ENCODE data around the gene ZFHX3.
"Not testable (repeated sequence)": the region's sequence is repeated elsewhere in the genome, so short reads cannot be mapped to it uniquely, and the experiment has no call there.

The ZFHX3 gene

GRCh38 chr16:73023752-73024570 is 24.0 kb downstream of the ZFHX3 start:
- no peak for DNase-seq (ENCODE audit: low read depth in 2 of 2)

- DNase-seq (ENCODE audit: low read depth in 2 of 2) = no peak
Measured at GRCh38 chr16:73023320-73023719, 24.6 kb downstream of the ZFHX3 start.

- no peak for DNase-seq (ENCODE audit: low read depth in 2 of 2)
Measured at GRCh38 chr16:73022534-73022933, 25.4 kb downstream of the ZFHX3 start.

DNA sequence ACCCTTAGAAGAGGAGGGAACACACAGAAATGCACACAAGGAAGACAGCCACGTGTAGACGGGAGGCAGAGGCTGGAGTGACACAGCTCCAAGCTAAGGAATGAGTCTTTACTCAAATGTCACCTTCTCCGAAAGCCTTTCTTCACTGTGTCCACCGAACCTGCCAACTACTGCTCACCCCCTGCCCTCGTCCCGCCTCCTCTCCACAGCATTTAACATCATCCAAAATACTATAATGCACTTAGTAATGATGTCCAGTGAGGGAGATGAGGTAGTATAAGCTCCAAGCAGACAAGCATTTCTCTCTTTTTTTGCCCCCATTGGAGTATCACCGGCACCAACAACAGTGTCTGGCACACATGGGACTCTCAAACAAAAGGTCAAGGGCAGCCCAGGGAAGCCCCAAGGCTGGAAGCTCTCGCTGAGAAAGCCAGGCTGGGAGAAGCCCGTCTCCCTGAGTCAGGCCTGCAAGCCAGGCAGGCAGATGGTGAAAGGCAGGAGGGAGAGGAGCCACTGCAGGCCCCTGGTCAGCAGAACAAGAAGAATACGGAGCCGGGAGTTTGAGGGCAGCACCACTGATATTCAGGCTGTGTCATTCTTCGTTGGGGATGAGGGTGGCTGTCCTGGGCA is 25.9 kb downstream of the ZFHX3 start:
- no peak for DNase-seq (ENCODE audit: low read depth in 2 of 2)

GRCh38 chr16:73020409-73020884 is 27.5 kb downstream of the ZFHX3 start:
- no peak for DNase-seq (ENCODE audit: low read depth in 2 of 2)

DNA sequence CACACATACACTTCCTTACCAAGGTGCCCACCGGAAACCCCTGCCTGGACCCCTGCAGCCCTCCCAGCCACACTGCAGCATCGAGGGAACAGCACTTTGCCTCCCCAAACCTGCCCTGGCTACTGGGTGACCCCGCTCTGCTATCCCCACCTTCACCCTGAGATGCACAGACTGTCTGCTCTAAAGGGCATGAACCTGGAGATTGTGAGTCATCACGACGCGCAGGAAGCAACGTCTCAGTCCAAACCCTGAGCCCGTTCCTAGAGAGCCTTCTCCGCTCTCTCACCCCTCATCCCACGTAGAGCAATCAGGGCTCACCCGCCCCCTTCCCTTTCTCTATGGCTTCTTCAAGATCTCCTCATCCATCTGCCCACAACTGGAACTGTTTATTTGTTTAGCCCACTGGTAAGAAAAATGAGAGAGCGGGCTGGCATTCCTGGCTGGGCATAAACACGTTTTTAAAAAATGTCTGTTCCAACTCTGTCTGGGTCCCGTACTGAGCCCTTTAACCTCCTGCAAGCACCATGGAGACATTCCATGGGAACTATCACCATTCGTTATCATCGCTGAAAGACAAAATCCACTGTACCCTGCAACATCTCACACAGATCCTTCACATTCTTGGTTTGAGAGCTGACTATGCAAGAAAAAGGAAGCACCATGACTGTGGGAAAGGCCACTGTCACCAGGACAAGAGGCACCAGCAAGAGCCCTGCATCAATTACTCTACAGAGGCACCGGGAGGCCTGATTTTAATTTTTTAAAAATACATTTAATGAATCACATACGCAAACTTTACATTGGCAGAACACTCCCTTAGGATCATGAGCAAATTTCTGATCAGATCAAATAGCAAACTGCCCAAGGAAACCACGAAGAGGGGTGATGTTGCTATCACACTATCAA is 28.2 kb downstream of the ZFHX3 start:
- DNase-seq (ENCODE audit: low read depth in 2 of 2) = no peak

DNA sequence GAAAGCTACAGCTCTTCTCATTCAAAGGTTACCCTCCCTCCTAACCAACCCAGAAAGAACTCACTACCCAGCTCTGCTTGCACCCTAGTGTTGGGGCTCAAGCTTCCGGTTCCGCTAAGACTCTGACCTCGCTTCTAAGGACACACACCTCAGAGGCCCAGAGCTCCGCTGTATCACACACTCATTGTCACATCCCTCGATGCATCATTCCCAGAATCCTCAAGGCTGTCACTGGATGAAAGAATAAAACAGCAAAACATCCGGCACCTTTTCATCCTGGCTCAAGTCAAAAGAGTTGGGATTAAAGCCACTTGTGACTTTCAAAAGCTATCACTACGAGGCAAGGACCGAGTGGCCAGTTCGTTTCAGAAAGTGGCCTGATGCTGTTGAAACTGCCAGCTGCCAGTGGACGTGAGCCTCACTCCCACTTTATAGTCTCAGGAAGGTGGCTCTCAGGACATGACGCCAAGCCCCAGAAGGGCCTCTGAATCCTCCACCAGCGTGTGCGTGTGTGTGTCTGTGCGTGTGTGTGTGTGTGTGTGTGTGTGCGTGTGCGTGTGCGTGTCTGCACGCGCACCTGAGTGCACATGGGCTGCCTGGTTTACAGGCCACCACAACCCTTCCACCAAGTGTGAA is 29.0 kb downstream of the ZFHX3 start:
- DNase-seq (ENCODE audit: low read depth in 2 of 2) = no peak

- DNase-seq (ENCODE audit: low read depth in 2 of 2) = no peak
Measured at GRCh38 chr16:73017321-73017720, 30.6 kb downstream of the ZFHX3 start.

DNA sequence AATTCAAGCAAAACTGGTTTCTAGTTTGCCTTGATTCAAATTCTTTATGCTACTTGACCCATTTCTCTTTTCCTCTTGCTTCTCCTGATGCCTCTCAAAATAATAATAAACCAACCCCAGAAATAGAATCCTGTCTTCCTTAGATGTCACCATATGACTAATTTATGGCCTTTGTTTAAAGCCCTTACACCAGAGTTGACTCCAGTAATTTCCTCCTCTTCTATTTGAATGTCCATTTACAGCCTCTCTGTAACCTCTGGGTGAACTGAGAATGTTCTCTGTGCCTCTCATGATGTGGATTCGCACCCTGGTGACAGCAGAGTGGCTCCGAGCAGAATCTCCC is 31.5 kb downstream of the ZFHX3 start:
- no peak for DNase-seq (ENCODE audit: low read depth in 2 of 2)

GRCh38 chr16:73015612-73016487 is 32.1 kb downstream of the ZFHX3 start:
- DNase-seq (ENCODE audit: low read depth in 2 of 2) = no peak

- DNase-seq (ENCODE audit: low read depth in 2 of 2) = no peak
Measured at GRCh38 chr16:73014768-73015167, 33.2 kb downstream of the ZFHX3 start.

- DNase-seq (ENCODE audit: low read depth in 2 of 2) = no peak
Measured at GRCh38 chr16:73013974-73014373, 34.0 kb downstream of the ZFHX3 start.

- DNase-seq (ENCODE audit: low read depth in 2 of 2) = no peak
Measured at GRCh38 chr16:73012341-73012740, 35.6 kb downstream of the ZFHX3 start.

- DNase-seq (ENCODE audit: low read depth in 2 of 2) = no peak
Measured at GRCh38 chr16:73011926-73012325, 36.0 kb downstream of the ZFHX3 start.

DNA sequence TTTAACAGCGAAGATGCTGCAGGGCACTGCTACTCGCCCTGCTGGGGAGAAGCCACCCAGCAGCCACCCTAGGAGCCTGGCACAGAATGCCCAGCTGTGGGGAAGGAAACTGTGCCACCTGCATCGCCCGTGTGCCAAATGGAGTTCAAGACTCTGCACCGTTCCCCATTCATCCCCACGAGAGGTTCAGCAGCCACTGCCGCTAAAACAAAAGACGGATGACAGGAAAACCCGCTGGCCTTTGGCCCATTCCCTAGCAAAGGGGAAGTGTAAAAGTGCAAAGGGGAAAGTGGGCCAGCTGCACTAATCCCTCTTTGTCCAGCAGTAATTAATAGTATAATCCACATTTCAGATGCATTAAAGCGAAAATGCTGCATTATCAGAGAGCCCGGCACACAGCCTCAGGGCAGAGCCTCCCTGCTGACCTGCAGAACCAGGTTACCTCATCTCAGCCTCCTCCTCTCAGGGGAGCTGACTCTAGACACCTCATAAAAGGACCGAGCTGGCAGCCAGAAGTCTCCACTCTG is 37.7 kb downstream of the ZFHX3 start:
- no peak for DNase-seq (ENCODE audit: low read depth in 2 of 2)

DNA sequence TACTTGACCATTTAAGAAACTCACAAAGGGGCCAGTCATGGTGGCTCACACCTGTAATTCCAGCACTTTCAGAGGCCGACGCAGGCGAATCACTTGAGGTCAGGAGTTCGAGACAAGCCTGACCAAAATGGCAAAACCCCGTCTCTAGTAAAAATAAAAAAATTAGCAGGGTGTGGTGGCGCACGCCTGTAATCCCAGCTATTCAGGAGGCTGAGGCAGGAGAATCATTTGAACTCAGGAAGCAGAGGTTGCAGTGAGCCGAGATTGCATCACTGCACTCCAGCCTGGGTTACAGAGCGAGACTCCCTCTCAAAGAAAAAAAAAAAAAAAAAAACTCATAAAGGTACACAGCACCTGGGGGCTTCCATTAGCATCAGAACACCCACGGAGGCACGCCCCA is 38.2 kb downstream of the ZFHX3 start:
- DNase-seq (ENCODE audit: low read depth in 2 of 2) = not testable (repeated sequence)

DNA sequence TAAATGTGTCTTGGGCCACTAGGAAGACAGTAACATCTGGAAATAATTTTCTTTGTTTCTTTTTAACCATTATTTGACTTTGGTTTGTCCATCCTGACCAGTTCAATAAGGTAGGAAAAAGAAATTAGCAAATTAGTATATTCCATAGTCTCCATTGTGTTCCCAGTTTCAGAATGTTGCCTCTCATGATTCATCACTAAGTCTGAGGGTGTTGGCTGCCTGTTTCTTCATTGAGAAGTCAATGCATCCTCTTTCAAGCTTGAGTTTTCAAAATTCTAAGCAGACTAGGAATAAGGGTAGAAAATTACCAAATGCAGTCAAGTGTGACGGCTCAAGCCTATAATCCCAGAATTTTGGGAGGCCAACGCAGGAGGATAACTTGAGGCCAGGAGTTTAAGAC is 41.9 kb downstream of the ZFHX3 start:
- DNase-seq (ENCODE audit: low read depth in 2 of 2) = no peak

- DNase-seq (ENCODE audit: low read depth in 2 of 2) = no peak
Measured at GRCh38 chr16:73002866-73003265, 45.1 kb downstream of the ZFHX3 start.

DNA sequence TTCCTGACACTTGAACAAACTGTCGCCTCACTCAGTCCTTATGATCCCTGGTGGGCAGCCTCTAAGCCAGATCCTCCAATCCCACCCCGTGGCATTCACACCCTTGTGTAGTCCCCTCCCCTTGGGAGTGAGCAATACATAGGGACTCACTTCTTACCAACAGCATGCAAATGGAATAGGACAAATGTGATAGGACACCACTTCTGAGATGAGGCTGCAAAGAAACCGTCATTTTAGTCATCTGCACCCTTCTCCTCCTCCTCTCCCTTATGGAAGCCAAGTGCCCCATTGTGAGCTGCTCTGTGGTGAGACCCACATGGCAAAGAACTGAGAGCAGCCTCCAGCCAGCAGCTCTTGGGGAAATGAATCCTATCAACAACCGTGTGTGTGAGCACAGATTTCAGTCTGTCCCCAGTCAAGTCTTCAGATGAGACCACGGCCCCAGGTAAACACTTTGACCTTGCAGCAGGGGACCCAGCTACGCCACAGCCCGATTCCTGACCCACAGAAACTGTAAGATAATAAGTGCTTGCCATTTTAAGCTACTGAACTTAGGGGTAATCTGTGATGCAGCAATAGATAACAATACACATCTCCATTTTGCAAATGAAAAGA is 46.9 kb downstream of the ZFHX3 start:
- no peak for DNase-seq (ENCODE audit: low read depth in 2 of 2)
